GM23338 (cell line): ENCODE data around the gene NDOR1.

Source experiments
- CTCF ChIP-seq, 2 experiments: fragments of 200-600 bp in 1 of 2; sonication (generic) in 1 of 2; conservative IDR thresholded peaks; 2 replicates each; pipeline versions ENCODE4 v1.5.1 to v1.6.1; 2016 to 2017; ENCODE audit warnings: antibody characterized with exemption in 2 of 2, low read depth in 2 of 2, mild to moderate bottlenecking in 2 of 2, moderate library complexity in 1 of 2
- ETS1 ChIP-seq: IDR thresholded peaks from 2 replicates; pipeline ENCODE4 v1.6.1; 2016; ENCODE audit warnings: antibody characterized with exemption
- EZH2 ChIP-seq: fragments of 200-600 bp; sonication (generic); IDR thresholded peaks from one replicate; pipeline ENCODE4 v1.8.0; 2017; ENCODE audit warnings: antibody characterized with exemption, mild to moderate bottlenecking, low read depth; ENCODE audit not compliant: unreplicated experiment
- EZH2phosphoT487 ChIP-seq: fragments of 200-600 bp; sonication (generic); IDR thresholded peaks from one replicate; pipeline ENCODE4 v1.8.1; 2018; ENCODE audit warnings: antibody characterized with exemption; ENCODE audit not compliant: unreplicated experiment
- JUNB ChIP-seq: IDR thresholded peaks from one replicate; pipeline ENCODE4 v1.6.1; 2016; ENCODE audit warnings: antibody characterized with exemption; ENCODE audit not compliant: unreplicated experiment
- NANOG ChIP-seq: IDR thresholded peaks from 2 replicates; pipeline ENCODE4 v1.6.1; 2016; ENCODE audit warnings: antibody characterized with exemption, borderline replicate concordance
- POLR2AphosphoS5 ChIP-seq: IDR thresholded peaks from 2 replicates; pipeline ENCODE4 v1.6.1; 2016; ENCODE audit warnings: antibody characterized with exemption, low read depth
- REST ChIP-seq: IDR thresholded peaks from one replicate; pipeline ENCODE4 v1.6.1; 2018; ENCODE audit warnings: antibody characterized with exemption; ENCODE audit not compliant: unreplicated experiment
- ZNF462 ChIP-seq: fragments of 250-450 bp; sonication (Bioruptor Pico); IDR thresholded peaks from 2 replicates; pipeline ENCODE4 v1.5.0; 2020; ENCODE audit warnings: mild to moderate bottlenecking, moderate library complexity

GRCh38 chr9:137189297-137190295 is 15.9 kb upstream of the NDOR1 start:
- TF ChIP-seq ETS1 (no peak), EZH2phosphoT487 (no peak), CTCF (conservative IDR thresholded peaks at IDR 0.05; ENCODE audit: low read depth in 2 of 2) (no peak), POLR2AphosphoS5 (no peak), REST (no peak), JUNB (no peak), ZNF462 (CRISPR knock-in tag) (no peak), NANOG (no peak), EZH2 (no peak)
